Measurements from ENCODE around the gene DSCAML1.

Gene DSCAML1

GRCh38 chr11:117823946-117824420, 27.0 kb upstream of the DSCAML1 start:
- H3K79me2 ChIP-seq (ENCODE audit: insufficient read depth, low read length), result no peaks in the 10 kb centered on the region
- H3K4me3 ChIP-seq (ENCODE audit: low read depth, low read length, poor library complexity, severe bottlenecking), result no peak overlapping the region
- no peaks in the 10 kb centered on the region for H3K9me3 ChIP-seq (ENCODE audit: low read length)
- no peaks in the 10 kb centered on the region for H3K27me3 ChIP-seq (ENCODE audit: insufficient read depth, low read length)
- no peaks in the 10 kb centered on the region for H3K36me3 ChIP-seq (ENCODE audit: insufficient read depth, low read length)
- H2AFZ ChIP-seq (ENCODE audit: low read length), result no peak overlapping the region
- H3K9me2 ChIP-seq (ENCODE audit: low read depth, low read length), result no peaks in the 10 kb centered on the region
- no peaks in the 10 kb centered on the region for H3K4me1 ChIP-seq (ENCODE audit: insufficient read depth, low read length, severe bottlenecking)
- no peaks in the 10 kb centered on the region for H3F3A ChIP-seq (ENCODE audit: insufficient read depth, low read length)
- no peak overlapping the region for H3K9ac ChIP-seq (ENCODE audit: low read length)
- no peak overlapping the region for H3K27ac ChIP-seq (ENCODE audit: low read depth, low read length, poor library complexity, severe bottlenecking)
- H3K4me2 ChIP-seq (ENCODE audit: low read length), result no peak overlapping the region
- H4K20me1 ChIP-seq (ENCODE audit: insufficient read depth, low read length), result no peaks in the 10 kb centered on the region
- TF ChIP-seq, protein P1, sequence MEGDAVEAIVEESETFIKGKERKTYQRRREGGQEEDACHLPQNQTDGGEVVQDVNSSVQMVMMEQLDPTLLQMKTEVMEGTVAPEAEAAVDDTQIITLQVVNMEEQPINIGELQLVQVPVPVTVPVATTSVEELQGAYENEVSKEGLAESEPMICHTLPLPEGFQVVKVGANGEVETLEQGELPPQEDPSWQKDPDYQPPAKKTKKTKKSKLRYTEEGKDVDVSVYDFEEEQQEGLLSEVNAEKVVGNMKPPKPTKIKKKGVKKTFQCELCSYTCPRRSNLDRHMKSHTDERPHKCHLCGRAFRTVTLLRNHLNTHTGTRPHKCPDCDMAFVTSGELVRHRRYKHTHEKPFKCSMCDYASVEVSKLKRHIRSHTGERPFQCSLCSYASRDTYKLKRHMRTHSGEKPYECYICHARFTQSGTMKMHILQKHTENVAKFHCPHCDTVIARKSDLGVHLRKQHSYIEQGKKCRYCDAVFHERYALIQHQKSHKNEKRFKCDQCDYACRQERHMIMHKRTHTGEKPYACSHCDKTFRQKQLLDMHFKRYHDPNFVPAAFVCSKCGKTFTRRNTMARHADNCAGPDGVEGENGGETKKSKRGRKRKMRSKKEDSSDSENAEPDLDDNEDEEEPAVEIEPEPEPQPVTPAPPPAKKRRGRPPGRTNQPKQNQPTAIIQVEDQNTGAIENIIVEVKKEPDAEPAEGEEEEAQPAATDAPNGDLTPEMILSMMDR (IDR thresholded peaks at IDR 0.05; ENCODE audit: low read length), result no peak
- TF ChIP-seq EZH2 (IDR thresholded peaks at IDR 0.05; ENCODE audit: borderline replicate concordance, low read length), result no peak

DNA sequence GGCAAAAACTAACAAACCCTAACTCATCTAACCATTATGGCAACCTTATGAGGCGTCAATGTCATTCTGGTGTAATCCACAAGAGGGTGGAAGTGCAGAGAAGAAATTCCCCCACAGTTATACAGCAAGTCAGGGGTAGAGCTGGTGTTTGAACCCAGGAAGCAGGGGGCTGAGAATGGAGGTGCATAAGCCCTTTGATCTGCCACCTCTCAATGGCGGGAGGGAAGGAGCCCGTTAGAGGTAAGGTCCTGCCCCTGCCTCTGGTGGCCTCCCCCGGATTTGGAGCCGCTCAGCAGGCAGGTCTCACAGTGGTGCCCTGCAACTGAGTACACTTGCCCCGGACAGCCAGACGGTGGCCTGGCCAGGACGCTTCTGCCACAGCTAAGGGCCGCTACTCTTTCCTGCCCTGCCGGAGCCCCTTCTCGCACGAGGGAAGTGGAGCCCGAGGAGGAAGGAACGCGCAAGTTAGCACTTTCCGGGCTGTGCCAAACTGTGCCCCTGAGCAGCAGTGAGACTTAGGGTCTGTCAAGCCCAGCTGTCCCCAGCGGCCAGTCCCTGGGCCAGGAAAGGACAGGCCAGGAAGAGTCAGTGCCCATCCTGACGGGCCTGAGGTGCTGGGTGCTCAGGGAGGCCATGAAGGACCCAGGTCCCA, 26.4 kb upstream of the DSCAML1 start:
- Histone ChIP-seq H3K9ac (ENCODE audit: low read length) (no peak overlapping the region), H3K9me3 (ENCODE audit: low read length) (no peaks in the 10 kb centered on the region), H4K20me1 (ENCODE audit: insufficient read depth, low read length) (no peaks in the 10 kb centered on the region), H3K27ac (ENCODE audit: low read depth, low read length, poor library complexity, severe bottlenecking) (no peak overlapping the region), H2AFZ (ENCODE audit: low read length) (no peak overlapping the region), H3K36me3 (ENCODE audit: insufficient read depth, low read length) (no peaks in the 10 kb centered on the region), H3K4me2 (ENCODE audit: low read length) (no peak overlapping the region), H3F3A (ENCODE audit: insufficient read depth, low read length) (no peaks in the 10 kb centered on the region), H3K79me2 (ENCODE audit: insufficient read depth, low read length) (no peaks in the 10 kb centered on the region), H3K4me3 (ENCODE audit: low read depth, low read length, poor library complexity, severe bottlenecking) (no peak overlapping the region), H3K9me2 (ENCODE audit: low read depth, low read length) (no peaks in the 10 kb centered on the region), H3K27me3 (ENCODE audit: insufficient read depth, low read length) (no peaks in the 10 kb centered on the region), H3K4me1 (ENCODE audit: insufficient read depth, low read length, severe bottlenecking) (no peaks in the 10 kb centered on the region)
- TF ChIP-seq, protein P1 (IDR thresholded peaks at IDR 0.05; ENCODE audit: low read length), result peak; percentile 18; the same call in 1 of the 2 replicates
- no peak for TF ChIP-seq EZH2 (IDR thresholded peaks at IDR 0.05; ENCODE audit: borderline replicate concordance, low read length)

DNA sequence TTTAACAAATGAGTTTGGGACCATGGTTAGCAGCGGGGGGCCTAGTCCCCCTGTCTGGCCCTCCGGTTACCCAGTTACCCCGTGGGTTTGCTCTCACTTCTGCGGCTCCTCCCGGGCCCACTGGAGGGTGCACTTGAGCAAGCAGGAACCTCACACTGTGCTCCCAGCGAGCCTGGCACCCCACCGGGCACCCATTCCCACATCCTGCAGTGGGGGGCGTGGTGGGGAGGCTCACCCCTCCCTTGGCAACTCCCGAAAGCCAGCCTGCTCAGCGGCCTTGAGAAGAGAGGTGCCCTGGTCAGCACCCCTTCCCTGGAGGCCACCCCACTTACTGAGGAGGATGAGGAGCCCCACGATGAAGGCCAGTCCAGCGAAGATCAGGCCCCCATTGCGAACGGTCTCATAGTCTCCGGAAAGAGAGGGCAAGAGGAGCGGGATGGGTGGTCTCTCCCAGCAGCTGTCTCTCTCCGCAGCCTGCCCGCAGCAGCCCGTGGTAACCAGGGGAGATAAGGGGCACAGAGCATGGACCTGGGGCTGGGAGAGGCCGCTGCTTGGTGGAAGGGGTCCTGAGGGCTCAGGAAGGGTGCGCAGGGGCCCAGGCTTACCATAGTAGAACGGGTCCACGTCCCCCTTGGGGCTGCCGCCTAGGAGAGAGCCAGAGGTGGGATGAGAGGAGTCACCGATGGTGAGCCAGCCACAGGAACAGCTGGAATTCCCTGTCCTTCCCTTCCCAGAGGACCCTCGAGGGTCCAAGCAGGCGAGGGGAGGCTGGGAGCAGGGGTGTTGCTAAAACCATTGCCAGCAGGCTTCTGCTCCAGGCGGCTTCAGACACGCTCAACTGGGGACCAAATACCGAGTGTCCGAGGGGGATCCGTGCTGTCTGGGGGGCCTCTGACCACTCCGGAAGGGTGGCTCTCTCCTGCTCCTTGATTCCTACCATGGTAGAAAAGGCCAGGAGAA, 25.3 kb upstream of the DSCAML1 start:
- Histone ChIP-seq H3K4me3 (ENCODE audit: low read depth, low read length, poor library complexity, severe bottlenecking) (no peak overlapping the region), H3K27ac (ENCODE audit: low read depth, low read length, poor library complexity, severe bottlenecking) (no peak overlapping the region), H3K36me3 (ENCODE audit: insufficient read depth, low read length) (no peaks in the 10 kb centered on the region), H3K9ac (ENCODE audit: low read length) (no peak overlapping the region), H3K9me2 (ENCODE audit: low read depth, low read length) (no peaks in the 10 kb centered on the region), H3K4me2 (ENCODE audit: low read length) (no peak overlapping the region), H3K9me3 (ENCODE audit: low read length) (no peaks in the 10 kb centered on the region), H2AFZ (ENCODE audit: low read length) (no peak overlapping the region), H3K27me3 (ENCODE audit: insufficient read depth, low read length) (no peaks in the 10 kb centered on the region), H3F3A (ENCODE audit: insufficient read depth, low read length) (no peaks in the 10 kb centered on the region), H3K79me2 (ENCODE audit: insufficient read depth, low read length) (no peaks in the 10 kb centered on the region), H3K4me1 (ENCODE audit: insufficient read depth, low read length, severe bottlenecking) (no peaks in the 10 kb centered on the region), H4K20me1 (ENCODE audit: insufficient read depth, low read length) (no peaks in the 10 kb centered on the region)
- TF ChIP-seq, protein P1 (IDR thresholded peaks at IDR 0.05; ENCODE audit: low read length), result peak; percentile 47
- TF ChIP-seq EZH2 (IDR thresholded peaks at IDR 0.05; ENCODE audit: borderline replicate concordance, low read length), result no peak

All from OCI-LY1 (cell line).